GM12878 (cell line): ENCODE results near the gene B3GNT4. TPM values are rescaled to one million over a fixed set of nuclear protein-coding genes. Genes with fewer than 3 reads are reported as not detected.

Source experiments
- ATAC-seq: fragments of 200-7000 bp; cut with Tn5 transposase; 3 replicates; pipeline ENCODE4 v1.9.1; 2020; ENCODE audit warnings: mild to moderate bottlenecking, moderate library complexity
- BruUV-seq: library from RNA; stranded (reverse); fragments of 400-500 nt; replicated peaks from 2 replicates; lab custom pipeline; 2021; lab: Mats Ljungman, UMichigan
- CTCF ChIA-PET: fragments of 300-600 bp; sonication (Branson Sonifier 250); formaldehyde crosslinking; extraction: SDS; loops from one replicate; lab custom pipeline; 2021; ENCODE audit warnings: inconsistent platforms; lab: Yijun Ruan, JAX
- POLR2A ChIA-PET: fragments of 350-600 bp; formaldehyde crosslinking; extraction: SDS; loops from one replicate; lab custom pipeline; 2021; ENCODE audit warnings: inconsistent platforms; lab: Charles Lee
- RAD21 ChIA-PET: fragments of 300-600 bp; sonication (Branson Sonifier 250); formaldehyde crosslinking; loops from one replicate; lab custom pipeline; 2023; ENCODE audit warnings: antibody characterized with exemption; ENCODE audit not compliant: unreplicated experiment; lab: Charles Lee
- SMC1A ChIA-PET: fragments of 300-600 bp; sonication (Branson Sonifier 250); formaldehyde crosslinking; loops from one replicate; lab custom pipeline; 2023; ENCODE audit not compliant: unreplicated experiment, uncharacterized antibody; lab: Charles Lee
- DNase-seq: peaks from one replicate; pipeline ENCODE4 v3.0.0-alpha.2; 2011; ENCODE audit warnings: low read depth, low spot score
- FAIRE-seq: peaks from 3 replicates; lab custom pipeline; 2011; peaks lifted over from hg19 to GRCh38; lab: Jason Lieb, UNC
- H2AFZ ChIP-seq: 2 replicates; pipeline ENCODE4 v1.6.0; 2011; ENCODE audit warnings: low read depth, low read length, control low read depth; ENCODE audit not compliant: control insufficient read depth
- H3K27ac ChIP-seq: 2 replicates; pipeline ENCODE4 v1.5.1; 2011; ENCODE audit warnings: control low read depth; ENCODE audit not compliant: control insufficient read depth, insufficient read depth
- H3K27me3 ChIP-seq, 2 experiments: replicated peaks in 1 of 2; 2 replicates each; pipeline versions ENCODE4 v1.6.0 to v1.6.1; 2011; ENCODE audit warnings: low read length in 1 of 2; ENCODE audit not compliant: control insufficient read depth in 2 of 2, insufficient read depth in 2 of 2
- H3K36me3 ChIP-seq, 2 experiments: 2 replicates each; pipeline ENCODE4 v1.5.1; 2011; ENCODE audit warnings: low read length in 1 of 2; ENCODE audit not compliant: control insufficient read depth in 2 of 2, insufficient read depth in 2 of 2
- H3K4me1 ChIP-seq: 2 replicates; pipeline ENCODE4 v1.6.1; 2011; ENCODE audit warnings: mild to moderate bottlenecking, low read length, moderate library complexity, mixed read lengths; ENCODE audit not compliant: control insufficient read depth, insufficient read depth
- H3K4me2 ChIP-seq: 2 replicates; pipeline ENCODE4 v1.6.0; 2011; ENCODE audit warnings: control low read depth; ENCODE audit not compliant: control insufficient read depth, insufficient read depth
- H3K4me3 ChIP-seq: fragments of 200-600 bp; sonication (generic); 2 replicates; pipeline ENCODE4 v1.5.1; 2016
- H3K79me2 ChIP-seq: 2 replicates; pipeline ENCODE4 v1.6.0; 2011; ENCODE audit warnings: low read length; ENCODE audit not compliant: control insufficient read depth, insufficient read depth
- H3K9ac ChIP-seq: 2 replicates; pipeline ENCODE4 v1.8.0; 2011; ENCODE audit warnings: low read length, control low read depth, mixed read lengths; ENCODE audit not compliant: control insufficient read depth, insufficient read depth
- H3K9me3 ChIP-seq: replicated peaks from 3 replicates; pipeline ENCODE4 v1.5.1; 2011; ENCODE audit warnings: mild to moderate bottlenecking, low read length; ENCODE audit not compliant: control insufficient read depth, insufficient read depth
- H4K20me1 ChIP-seq: 2 replicates; pipeline ENCODE4 v1.6.0; 2011; ENCODE audit not compliant: control insufficient read depth, insufficient read depth
- CBX5 ChIP-seq: sonication (generic); IDR thresholded peaks from 2 replicates; pipeline ENCODE4 v1.6.1; 2016; ENCODE audit warnings: low read depth, moderate library complexity, mild to moderate bottlenecking, inconsistent platforms
- E4F1 ChIP-seq: fragments of 450-650 bp; IDR thresholded peaks from 2 replicates; pipeline ENCODE4 v1.6.1; 2018; ENCODE audit warnings: borderline replicate concordance, mild to moderate bottlenecking; ENCODE audit not compliant: partially characterized antibody
- ESRRA ChIP-seq: IDR thresholded peaks from 2 replicates; pipeline ENCODE4 v1.6.1; 2012; ENCODE audit warnings: mild to moderate bottlenecking, low read length, improper control_type of control experiment
- IKZF1 ChIP-seq: fragments of 450-650 bp; conservative IDR thresholded peaks from 2 replicates; pipeline ENCODE4 v1.6.1; 2017; ENCODE audit warnings: antibody characterized with exemption, mild to moderate bottlenecking
- NKRF ChIP-seq: fragments of 450-650 bp; conservative IDR thresholded peaks from 2 replicates; pipeline ENCODE4 v1.6.1; 2017; ENCODE audit warnings: mild to moderate bottlenecking, moderate library complexity
- TCF7 ChIP-seq: IDR thresholded peaks from 2 replicates; pipeline ENCODE4 v1.6.1; 2014; ENCODE audit warnings: antibody characterized with exemption, borderline replicate concordance
- USF2 ChIP-seq: IDR thresholded peaks from 2 replicates; pipeline ENCODE4 v1.6.1; 2011; ENCODE audit warnings: low read depth, low read length, improper control_type of control experiment, borderline replicate concordance
- ZBTB33 ChIP-seq: fragments of 450-650 bp; IDR thresholded peaks from 2 replicates; pipeline ENCODE4 v1.6.1; 2017; ENCODE audit warnings: mild to moderate bottlenecking
- ZNF217 ChIP-seq: fragments of 450-650 bp; IDR thresholded peaks from 2 replicates; pipeline ENCODE4 v1.6.1; 2017; ENCODE audit warnings: antibody characterized with exemption, mild to moderate bottlenecking
- WGBS: methylation state at CpG from one replicate; pipeline ENCODE4 v1.1.6; 2016; ENCODE audit warnings: low lambda C conversion rate; ENCODE audit not compliant: insufficient replicate concordance, insufficient coverage; ENCODE audit errors: missing lambda C conversion rate; 5-methylcytosine and 5-hydroxymethylcytosine counted together
- in situ Hi-C: fragments of 300-500 bp; cut with MboI; formaldehyde crosslinking; loops from 9 replicates; pipeline ENCODE4 v1.14.3; 2018; ENCODE audit warnings: mixed read lengths
- intact Hi-C: fragments of 100-400 bp; cut with micrococcal nuclease; formaldehyde crosslinking; loops from one replicate; pipeline ENCODE4 v1.14.2; 2022; ENCODE audit not compliant: unreplicated experiment
- polyA plus RNA-seq, 11 experiments: library from polyadenylated mRNA; depleted of rRNA in 4 of 11; unstranded in 6 of 11; stranded (reverse) in 5 of 11; fragments of >200 nt; fragmentation: Nextera tagmentation in 4 of 11; fragmentation: Illumina TruSeq in 1 of 11; extraction: Ambion mirVana in 4 of 11; extraction: Trizol in 1 of 11; gene quantifications; 1 replicate in 1 of 11; 2 replicates in 10 of 11; pipeline versions ENCODE4 v1.2.1 to v1.2.3, GENCODE V29; 2011 to 2016; ENCODE audit warnings: inconsistent platforms in 2 of 11, missing spikeins in 2 of 11, low read depth in 1 of 11
- total RNA-seq, 4 experiments: library from RNA; depleted of rRNA in 3 of 4; stranded (reverse); fragments of >200 nt in 3 of 4; fragmentation: Illumina TruSeq in 1 of 4; extraction: Trizol in 1 of 4; gene quantifications; 2 replicates each; pipeline versions ENCODE4 v1.2.1 to v1.2.3, GENCODE V29; 2013 to 2021

B3GNT4 gene
- total and polyA plus RNA-seq, 10 of the 15 experiments (the other 5 are each of a cell fraction or from before 2014, with no cell fraction given), result 0.04 to 0.95 (median 0.88) TPM; not detected in 7

- TF ChIP-seq USF2 (no peak), ESRRA (no peak), CBX5 (0 out of 2 replicates have a peak, but pooled peaks have one; percentile 66), E4F1 (no peak), TCF7 (peak; percentile 22; the same call in 1 of the 2 replicates)
Measured at GRCh38 chr12:122166422-122167349, 36.8 kb upstream of the B3GNT4 start (continued).

- ChIA-PET RAD21 (interaction anchor here (0.9 to 1.0 kb wide), 2 partner anchors 45 to 175 kb away, joined by 3 read pairs; no protein-coding TSS in a partner anchor), CTCF (interaction anchor here (0.9 to 1.3 kb wide), 4 partner anchors 14 to 249 kb away, joined by 3 to 4 read pairs (median 3); partner anchors contain the start of gene CFAP251), POLR2A (interaction anchor here (0.6 kb wide), 1 partner anchor 14 kb away, joined by 3 read pairs; no protein-coding TSS in a partner anchor), SMC1A (interaction anchor here (0.8 to 1.6 kb wide), 7 partner anchors 9 to 373 kb away, joined by 3 to 6 read pairs (median 3); partner anchors contain the start of gene RHOF)
- ATAC-seq (no peak), FAIRE-seq (no peak), DNase-seq (no peak)
- 63% methylated on average over 10 of the region's 10 CpGs for WGBS
- peak overlapping the region; percentile 90 for H3K4me2 ChIP-seq
- H4K20me1 ChIP-seq, result no peaks in the 10 kb centered on the region
- no TSS peak for BruUV-seq
- no peak overlapping the region for H3K27ac ChIP-seq
- H3K4me3 ChIP-seq, result peak overlapping the region; percentile 21; the same call in 1 of the 2 replicates
- no peaks in the 10 kb centered on the region for H3K27me3 ChIP-seq
- H3K4me1 ChIP-seq, result peaks cover 28% of the 10 kb centered on the region
- in situ Hi-C loops (no loop called here), intact Hi-C loops (no loop called here)
- H2AFZ ChIP-seq, result no peak overlapping the region
- H3K36me3 ChIP-seq, result no peaks in the 10 kb centered on the region
- H3K9ac ChIP-seq, result no peak overlapping the region
- H3K9me3 ChIP-seq, result no peaks in the 10 kb centered on the region
- H3K79me2 ChIP-seq, result no peaks in the 10 kb centered on the region
- TF ChIP-seq NKRF, result no peak
- no peak for TF ChIP-seq ZNF217
- TF ChIP-seq IKZF1, result no peak
- TF ChIP-seq ZBTB33, result no peak
Measured at GRCh38 chr12:122167356-122167925, 36.1 kb upstream of the B3GNT4 start.
